ENCODE data around the gene AAGAB. TPM values are rescaled to one million over a fixed set of nuclear protein-coding genes. Genes with fewer than 3 reads are reported as not detected.

Gene AAGAB
- total RNA-seq, 4 donors from 2014 or later: 23.6 to 34.4 (median 25.4) TPM

GRCh38 chr15:67219288-67219687, 35.2 kb downstream of the AAGAB start:
- ATAC-seq (ENCODE audit: low FRiP score) (no peak), DNase-seq (ENCODE audit: low spot score) (no peak)
- no peak for TF ChIP-seq CTCF (IDR thresholded peaks at IDR 0.05)

- ATAC-seq (ENCODE audit: low FRiP score): no peak
Measured at GRCh38 chr15:67218428-67218827, 36.0 kb downstream of the AAGAB start.

GRCh38 chr15:67216859-67217258, 37.6 kb downstream of the AAGAB start:
- TF ChIP-seq CTCF (IDR thresholded peaks at IDR 0.05): no peak
- no peak for DNase-seq (ENCODE audit: low spot score)
- ATAC-seq (ENCODE audit: low FRiP score): no peak

More at GRCh38 chr15:67218428-67218827, 36.0 kb downstream of the AAGAB start:
- no peak for DNase-seq (ENCODE audit: low spot score)
- no peak for TF ChIP-seq CTCF (IDR thresholded peaks at IDR 0.05)

GRCh38 chr15:67215102-67215501, 39.4 kb downstream of the AAGAB start:
- TF ChIP-seq CTCF (IDR thresholded peaks at IDR 0.05): no peak
- no peak for DNase-seq (ENCODE audit: low spot score)
- ATAC-seq (ENCODE audit: low FRiP score): no peak

- TF ChIP-seq CTCF (IDR thresholded peaks at IDR 0.05): no peak
- DNase-seq (ENCODE audit: low spot score) (no peak), ATAC-seq (ENCODE audit: low FRiP score) (no peak)
Measured at GRCh38 chr15:67212684-67213367, 41.6 kb downstream of the AAGAB start.

GRCh38 chr15:67210555-67211168, 43.8 kb downstream of the AAGAB start:
- DNase-seq (ENCODE audit: low spot score): no peak
- no peak for TF ChIP-seq CTCF (IDR thresholded peaks at IDR 0.05)
- no peak for ATAC-seq (ENCODE audit: low FRiP score)

GRCh38 chr15:67208396-67208795, 46.1 kb downstream of the AAGAB start:
- no peak for TF ChIP-seq CTCF (IDR thresholded peaks at IDR 0.05)
- ATAC-seq (ENCODE audit: low FRiP score): no peak
- DNase-seq (ENCODE audit: low spot score): no peak

Data from omental fat pad (tissue), 4 donors.